ENCODE measurements around the gene NELFB. TPM values are rescaled to one million over a fixed set of nuclear protein-coding genes. Genes with fewer than 3 reads are reported as not detected.

The NELFB gene
- polyA plus RNA-seq, 1 donor from 2014 or later = 64.7 TPM

GRCh38 chr9:137309368-137310188 is 54.5 kb downstream of the NELFB start:
- H2AFZ ChIP-seq (ENCODE audit: low read depth, low read length) = no peak overlapping the region
- no peaks in the 10 kb centered on the region for H3K27me3 ChIP-seq (ENCODE audit: insufficient read depth, low read depth, low read length)
- no peak overlapping the region for H3K4me2 ChIP-seq (ENCODE audit: low read length)
- no peak overlapping the region for H3K9ac ChIP-seq (ENCODE audit: low read length)
- no peaks in the 10 kb centered on the region for H3K9me3 ChIP-seq (ENCODE audit: low read length)
- no peaks in the 10 kb centered on the region for H3K9me2 ChIP-seq (ENCODE audit: insufficient read depth, low read length)
- no peak overlapping the region for H3K4me3 ChIP-seq (ENCODE audit: low read length)
- no peak for TF ChIP-seq SMC3 (conservative IDR thresholded peaks at IDR 0.05; ENCODE audit: poor library complexity)
- no peak for TF ChIP-seq CTCF (IDR thresholded peaks at IDR 0.05; ENCODE audit: poor library complexity, severe bottlenecking)
- TF ChIP-seq, protein P1, sequence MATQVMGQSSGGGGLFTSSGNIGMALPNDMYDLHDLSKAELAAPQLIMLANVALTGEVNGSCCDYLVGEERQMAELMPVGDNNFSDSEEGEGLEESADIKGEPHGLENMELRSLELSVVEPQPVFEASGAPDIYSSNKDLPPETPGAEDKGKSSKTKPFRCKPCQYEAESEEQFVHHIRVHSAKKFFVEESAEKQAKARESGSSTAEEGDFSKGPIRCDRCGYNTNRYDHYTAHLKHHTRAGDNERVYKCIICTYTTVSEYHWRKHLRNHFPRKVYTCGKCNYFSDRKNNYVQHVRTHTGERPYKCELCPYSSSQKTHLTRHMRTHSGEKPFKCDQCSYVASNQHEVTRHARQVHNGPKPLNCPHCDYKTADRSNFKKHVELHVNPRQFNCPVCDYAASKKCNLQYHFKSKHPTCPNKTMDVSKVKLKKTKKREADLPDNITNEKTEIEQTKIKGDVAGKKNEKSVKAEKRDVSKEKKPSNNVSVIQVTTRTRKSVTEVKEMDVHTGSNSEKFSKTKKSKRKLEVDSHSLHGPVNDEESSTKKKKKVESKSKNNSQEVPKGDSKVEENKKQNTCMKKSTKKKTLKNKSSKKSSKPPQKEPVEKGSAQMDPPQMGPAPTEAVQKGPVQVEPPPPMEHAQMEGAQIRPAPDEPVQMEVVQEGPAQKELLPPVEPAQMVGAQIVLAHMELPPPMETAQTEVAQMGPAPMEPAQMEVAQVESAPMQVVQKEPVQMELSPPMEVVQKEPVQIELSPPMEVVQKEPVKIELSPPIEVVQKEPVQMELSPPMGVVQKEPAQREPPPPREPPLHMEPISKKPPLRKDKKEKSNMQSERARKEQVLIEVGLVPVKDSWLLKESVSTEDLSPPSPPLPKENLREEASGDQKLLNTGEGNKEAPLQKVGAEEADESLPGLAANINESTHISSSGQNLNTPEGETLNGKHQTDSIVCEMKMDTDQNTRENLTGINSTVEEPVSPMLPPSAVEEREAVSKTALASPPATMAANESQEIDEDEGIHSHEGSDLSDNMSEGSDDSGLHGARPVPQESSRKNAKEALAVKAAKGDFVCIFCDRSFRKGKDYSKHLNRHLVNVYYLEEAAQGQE (IDR thresholded peaks at IDR 0.05; ENCODE audit: borderline replicate concordance) = no peak
- TF ChIP-seq EP300 (conservative IDR thresholded peaks at IDR 0.05; ENCODE audit: poor library complexity, severe bottlenecking) = no peak
- TF ChIP-seq TAF1 (IDR thresholded peaks at IDR 0.05; ENCODE audit: low read depth) = no peak
- no peak for TF ChIP-seq EZH2 (IDR thresholded peaks at IDR 0.05; ENCODE audit: borderline replicate concordance, insufficient read depth, low read length, poor library complexity, severe bottlenecking)
- TF ChIP-seq POLR2AphosphoS5 (IDR thresholded peaks at IDR 0.05) = no peak
- no peak for TF ChIP-seq MXI1 (conservative IDR thresholded peaks at IDR 0.05; ENCODE audit: poor library complexity, severe bottlenecking)
- TF ChIP-seq RAD21 (conservative IDR thresholded peaks at IDR 0.05) = no peak
- H4K20me1 ChIP-seq (ENCODE audit: insufficient read depth) = no peaks in the 10 kb centered on the region
- H3K36me3 ChIP-seq (ENCODE audit: insufficient read depth, low read length) = no peaks in the 10 kb centered on the region
- no peak overlapping the region for H3K27ac ChIP-seq (ENCODE audit: low read length)
- no peaks in the 10 kb centered on the region for H3K79me2 ChIP-seq (replicated peaks; ENCODE audit: insufficient read depth, low read length)
- no peaks in the 10 kb centered on the region for H3F3A ChIP-seq (ENCODE audit: insufficient read depth, low read length, poor library complexity, severe bottlenecking)

- H3K4me2 ChIP-seq (ENCODE audit: low read length) = no peak overlapping the region
- H3K9me2 ChIP-seq (ENCODE audit: insufficient read depth, low read length) = no peaks in the 10 kb centered on the region
- no peaks in the 10 kb centered on the region for H3K79me2 ChIP-seq (replicated peaks; ENCODE audit: insufficient read depth, low read length)
- H3K9me3 ChIP-seq (ENCODE audit: low read length) = no peaks in the 10 kb centered on the region
- H3K9ac ChIP-seq (ENCODE audit: low read length) = no peak overlapping the region
- no peak overlapping the region for H2AFZ ChIP-seq (ENCODE audit: low read depth, low read length)
- H3K36me3 ChIP-seq (ENCODE audit: insufficient read depth, low read length) = no peaks in the 10 kb centered on the region
- H3K27me3 ChIP-seq (ENCODE audit: insufficient read depth, low read depth, low read length) = no peaks in the 10 kb centered on the region
- no peak overlapping the region for H3K4me3 ChIP-seq (ENCODE audit: low read length)
- no peaks in the 10 kb centered on the region for H4K20me1 ChIP-seq (ENCODE audit: insufficient read depth)
- H3K27ac ChIP-seq (ENCODE audit: low read length) = no peak overlapping the region
- TF ChIP-seq, protein P1 (IDR thresholded peaks at IDR 0.05; ENCODE audit: borderline replicate concordance) = no peak
- TF ChIP-seq RAD21 (conservative IDR thresholded peaks at IDR 0.05) = no peak
- no peaks in the 10 kb centered on the region for H3F3A ChIP-seq (ENCODE audit: insufficient read depth, low read length, poor library complexity, severe bottlenecking)
Observed at GRCh38 chr9:137310189-137311052, 55.3 kb downstream of the NELFB start.
